OCI-LY7 (cell line): ENCODE results near the gene MAN2C1.

ENCODE experiments used
- CTCF ChIP-seq: fragments of 200-600 bp; sonication (generic); conservative IDR thresholded peaks from 2 replicates; pipeline ENCODE4 v1.5.1; 2014; ENCODE audit warnings: mild to moderate bottlenecking, antibody characterized with exemption, low read length, moderate library complexity, mixed read lengths
- EZH2phosphoT487 ChIP-seq: fragments of 200-600 bp; sonication (generic); IDR thresholded peaks from 2 replicates; pipeline ENCODE4 v1.6.1; 2018; ENCODE audit warnings: low read depth, borderline replicate concordance, mild to moderate bottlenecking, mixed run types, antibody characterized with exemption, low read length, moderate library complexity, mixed read lengths

DNA sequence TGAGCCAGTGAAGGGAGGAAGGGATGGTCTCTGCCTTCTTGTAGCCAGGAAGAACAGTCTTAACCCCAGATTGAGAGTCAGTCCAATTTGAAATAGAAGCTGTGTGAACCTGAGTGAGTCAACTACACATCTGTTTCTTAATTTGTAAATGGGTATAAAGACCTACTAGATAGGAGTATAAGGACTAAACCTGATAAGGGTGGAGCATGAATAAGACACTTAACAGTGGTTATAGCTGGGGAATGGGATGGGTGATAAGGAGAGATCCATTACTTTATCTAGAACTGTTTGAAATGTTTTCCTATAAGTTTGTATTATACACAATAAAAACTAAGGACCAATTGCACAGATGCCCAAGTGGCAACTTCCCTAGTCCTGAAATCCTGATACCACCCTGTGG lies 1.4 kb downstream of the MAN2C1 start:
- no peak for TF ChIP-seq CTCF
- no peak for TF ChIP-seq EZH2phosphoT487
